ENCODE measurements around the gene RTTN.

DNA sequence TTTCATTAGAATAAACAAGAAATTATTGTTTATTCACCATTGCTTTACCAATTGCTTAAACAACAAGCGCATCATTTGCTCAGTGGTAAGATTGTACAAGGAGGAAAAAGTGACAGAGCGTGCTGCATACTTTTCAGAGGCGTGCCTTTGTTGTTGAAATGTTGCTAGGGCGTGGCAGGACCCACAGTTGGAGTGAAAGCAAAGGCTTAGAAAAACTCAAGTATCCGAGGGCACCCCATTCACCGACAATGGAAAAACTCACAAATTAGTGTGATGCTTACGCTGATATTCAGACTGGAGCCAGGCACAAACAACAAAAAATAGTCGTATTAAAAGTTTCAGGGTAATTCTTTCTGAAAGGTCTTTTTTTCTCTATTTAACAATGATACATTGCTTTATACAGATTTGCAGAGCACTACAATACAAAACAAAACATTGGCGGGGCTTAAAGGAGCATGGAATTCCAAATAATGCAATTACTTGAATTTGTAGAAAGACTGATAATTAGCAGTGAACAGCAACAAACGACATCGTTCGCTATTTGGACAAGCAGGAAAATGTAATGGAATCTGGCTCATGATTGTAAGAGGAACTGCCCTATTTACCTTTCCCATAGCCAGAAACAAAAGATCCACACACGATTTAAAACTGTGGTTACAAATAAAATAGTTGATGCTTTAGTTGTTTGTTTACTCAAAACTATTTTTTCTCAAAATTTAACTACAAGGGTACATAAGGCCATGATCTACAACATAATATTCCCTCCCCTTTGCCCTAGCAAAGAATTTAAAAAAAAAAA is 37.8 kb upstream of the RTTN start:
- TF ChIP-seq, protein P1, sequence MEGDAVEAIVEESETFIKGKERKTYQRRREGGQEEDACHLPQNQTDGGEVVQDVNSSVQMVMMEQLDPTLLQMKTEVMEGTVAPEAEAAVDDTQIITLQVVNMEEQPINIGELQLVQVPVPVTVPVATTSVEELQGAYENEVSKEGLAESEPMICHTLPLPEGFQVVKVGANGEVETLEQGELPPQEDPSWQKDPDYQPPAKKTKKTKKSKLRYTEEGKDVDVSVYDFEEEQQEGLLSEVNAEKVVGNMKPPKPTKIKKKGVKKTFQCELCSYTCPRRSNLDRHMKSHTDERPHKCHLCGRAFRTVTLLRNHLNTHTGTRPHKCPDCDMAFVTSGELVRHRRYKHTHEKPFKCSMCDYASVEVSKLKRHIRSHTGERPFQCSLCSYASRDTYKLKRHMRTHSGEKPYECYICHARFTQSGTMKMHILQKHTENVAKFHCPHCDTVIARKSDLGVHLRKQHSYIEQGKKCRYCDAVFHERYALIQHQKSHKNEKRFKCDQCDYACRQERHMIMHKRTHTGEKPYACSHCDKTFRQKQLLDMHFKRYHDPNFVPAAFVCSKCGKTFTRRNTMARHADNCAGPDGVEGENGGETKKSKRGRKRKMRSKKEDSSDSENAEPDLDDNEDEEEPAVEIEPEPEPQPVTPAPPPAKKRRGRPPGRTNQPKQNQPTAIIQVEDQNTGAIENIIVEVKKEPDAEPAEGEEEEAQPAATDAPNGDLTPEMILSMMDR (IDR thresholded peaks at IDR 0.05; ENCODE audit: borderline replicate concordance, extremely low read depth, low read length, poor library complexity, severe bottlenecking): no peak
- no peak for TF ChIP-seq EZH2 (IDR thresholded peaks at IDR 0.05; ENCODE audit: borderline replicate concordance, low read depth, low read length, severe bottlenecking)
